Panc1 (cell line): ENCODE measurements around the gene MRPL10.

Source experiments
- CTCF ChIP-seq: fragments of 450-650 bp; IDR thresholded peaks from 2 replicates; pipeline ENCODE4 v1.5.1; 2017; ENCODE audit warnings: mild to moderate bottlenecking
- POLR2AphosphoS5 ChIP-seq: IDR thresholded peaks from 2 replicates; pipeline ENCODE4 v1.6.1; 2012; ENCODE audit warnings: mild to moderate bottlenecking, low read depth, low read length, moderate library complexity
- REST ChIP-seq, 2 experiments: IDR thresholded peaks; 2 replicates each; pipeline ENCODE4 v1.6.1; 2011 to 2012; ENCODE audit warnings: low read depth in 2 of 2, control low read depth in 1 of 2, low read length in 1 of 2, mild to moderate bottlenecking in 1 of 2, moderate library complexity in 1 of 2; ENCODE audit not compliant: insufficient read depth in 1 of 2
- SIN3A ChIP-seq: IDR thresholded peaks from 2 replicates; pipeline ENCODE4 v1.6.1; 2012; ENCODE audit warnings: low read depth, mild to moderate bottlenecking, low read length, moderate library complexity, borderline replicate concordance; ENCODE audit not compliant: insufficient read depth

DNA sequence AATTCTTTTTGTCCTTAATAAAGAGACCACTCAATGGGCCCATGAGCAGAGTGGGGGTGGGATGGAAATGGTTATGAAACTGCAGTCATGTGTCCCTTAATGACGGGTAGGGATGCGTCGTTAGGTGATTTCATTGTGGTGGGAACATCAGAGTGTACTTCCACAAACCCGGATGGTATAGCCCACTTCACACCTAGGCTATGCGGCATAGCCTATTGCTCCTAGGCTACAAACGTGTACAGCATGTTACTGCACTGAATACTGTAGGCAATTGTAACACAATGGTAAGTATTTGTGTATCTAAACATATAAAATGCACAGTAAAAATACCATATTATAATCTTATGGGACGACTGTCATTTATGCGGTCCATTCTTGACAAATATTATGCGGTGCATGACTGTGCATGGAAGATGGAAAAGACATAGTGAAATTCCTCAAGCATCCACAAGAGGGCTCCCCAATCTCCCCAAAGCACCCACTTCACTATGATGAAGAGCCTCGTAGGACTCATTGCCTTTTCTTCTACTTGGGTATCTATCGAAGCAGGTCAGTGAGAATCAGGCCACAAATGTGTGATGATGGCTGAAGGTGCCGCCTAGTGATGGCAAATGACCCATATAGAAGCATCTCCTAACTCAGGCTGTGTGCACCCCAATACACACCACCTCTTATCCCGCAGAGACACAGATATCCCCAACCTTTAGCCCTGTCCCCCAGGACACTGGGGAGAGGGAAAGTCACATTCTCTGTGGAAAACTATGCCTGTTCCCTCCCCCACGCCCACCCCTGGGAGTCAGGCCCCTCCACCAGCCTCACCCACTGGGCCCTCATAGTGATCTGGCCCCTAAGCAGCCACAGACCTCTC, 54.8 kb downstream of the MRPL10 start:
- peak; percentile 92 for TF ChIP-seq CTCF
- no peak for TF ChIP-seq SIN3A
- no peak for TF ChIP-seq POLR2AphosphoS5
- TF ChIP-seq REST (IDR thresholded peaks at IDR 0.05; ENCODE audit: insufficient read depth in 1 of 2, low read depth in 2 of 2, low read length in 1 of 2), result no peak
